H1 (cell line): ENCODE results near the gene LOXL4. TPM values are rescaled to one million over a fixed set of nuclear protein-coding genes. Genes with fewer than 3 reads are reported as not detected.

Source experiments
- CTCF ChIA-PET: fragments of 300-600 bp; sonication (Branson Sonifier 250); formaldehyde crosslinking; loops from one replicate; lab custom pipeline; 2021; ENCODE audit not compliant: partially characterized antibody; lab: Charles Lee
- POLR2A ChIA-PET: fragments of 300-600 bp; sonication (Branson Sonifier 250); formaldehyde crosslinking; loops from one replicate; lab custom pipeline; 2021; ENCODE audit warnings: inconsistent platforms; ENCODE audit not compliant: partially characterized antibody; lab: Charles Lee
- DNase-seq, 2 experiments: peaks; one replicate each; pipeline versions ENCODE4 v3.0.0 to v3.0.0-alpha.2; 2010 to 2022; ENCODE audit warnings: low spot score in 2 of 2, low read depth in 1 of 2, mixed read lengths in 1 of 2
- FAIRE-seq: peaks from 2 replicates; lab custom pipeline; 2011; peaks lifted over from hg19 to GRCh38; lab: Jason Lieb, UNC
- H2AFZ ChIP-seq: 2 replicates; pipeline ENCODE4 v1.8.1; 2012; ENCODE audit warnings: low read length, inconsistent platforms
- H2AK5ac ChIP-seq: 2 replicates; pipeline ENCODE4 v1.6.1; 2013; ENCODE audit warnings: low read depth, low read length
- H2BK120ac ChIP-seq: replicated peaks from 2 replicates; pipeline ENCODE3; 2013; ENCODE audit warnings: low read depth, low read length, inconsistent platforms
- H2BK12ac ChIP-seq: 2 replicates; pipeline ENCODE4 v1.6.1; 2013; ENCODE audit warnings: low read depth, low read length
- H2BK15ac ChIP-seq: 2 replicates; pipeline ENCODE4 v1.6.1; 2013; ENCODE audit warnings: low read length
- H2BK20ac ChIP-seq: 2 replicates; pipeline ENCODE4 v1.6.1; 2013; ENCODE audit warnings: low read length
- H2BK5ac ChIP-seq: 2 replicates; pipeline ENCODE4 v1.6.1; 2013; ENCODE audit warnings: low read depth, low read length
- H3K14ac ChIP-seq: 2 replicates; pipeline ENCODE4 v1.6.1; 2013; ENCODE audit warnings: inconsistent platforms; ENCODE audit not compliant: insufficient read length
- H3K18ac ChIP-seq: 2 replicates; pipeline ENCODE4 v1.6.1; 2013; ENCODE audit warnings: low read length; ENCODE audit errors: extremely low read depth
- H3K23ac ChIP-seq: 2 replicates; pipeline ENCODE4 v1.6.1; 2013; ENCODE audit warnings: inconsistent platforms; ENCODE audit not compliant: insufficient read length
- H3K23me2 ChIP-seq: 2 replicates; pipeline ENCODE4 v1.6.1; 2013; ENCODE audit warnings: low read depth, low read length
- H3K27ac ChIP-seq: 2 replicates; pipeline ENCODE4 v1.6.1; 2011; ENCODE audit warnings: low read depth, low read length, inconsistent platforms
- H3K27me3 ChIP-seq, 4 experiments: replicated peaks in 1 of 4; 1 replicate in 1 of 4; 2 replicates in 3 of 4; pipeline versions ENCODE4 v1.6.1 to v1.8.1; 2011 to 2013; ENCODE audit warnings: low read length in 3 of 4, mild to moderate bottlenecking in 3 of 4, inconsistent platforms in 2 of 4, mixed read lengths in 2 of 4, moderate library complexity in 1 of 4; ENCODE audit not compliant: control insufficient read depth in 3 of 4, insufficient read depth in 3 of 4; ENCODE audit errors: extremely low read depth in 1 of 4
- H3K36me3 ChIP-seq, 4 experiments: 2 replicates each; pipeline versions ENCODE4 v1.6.1 to v1.8.1; 2011 to 2013; ENCODE audit warnings: mild to moderate bottlenecking in 4 of 4, low read length in 3 of 4, moderate library complexity in 2 of 4, control low read depth in 1 of 4, inconsistent platforms in 1 of 4; ENCODE audit not compliant: insufficient read depth in 4 of 4, control insufficient read depth in 2 of 4
- H3K4ac ChIP-seq: replicated peaks from 2 replicates; pipeline ENCODE3; 2013; ENCODE audit warnings: low read length, low read depth, mixed read lengths, inconsistent platforms; ENCODE audit not compliant: insufficient read length
- H3K4me1 ChIP-seq, 4 experiments: replicated peaks in 1 of 4; 1 replicate in 1 of 4; 2 replicates in 3 of 4; pipeline versions ENCODE4 v1.6.1 to v1.8.1; 2011 to 2013; ENCODE audit warnings: low read length in 3 of 4, inconsistent platforms in 2 of 4, mixed read lengths in 1 of 4; ENCODE audit not compliant: insufficient read depth in 4 of 4, control insufficient read depth in 3 of 4
- H3K4me2 ChIP-seq, 2 experiments: 2 replicates each; pipeline versions ENCODE4 v1.6.1 to v1.8.1; 2011 to 2013; ENCODE audit warnings: low read depth in 2 of 2, low read length in 2 of 2, control low read depth in 1 of 2, inconsistent platforms in 1 of 2, mild to moderate bottlenecking in 1 of 2; ENCODE audit not compliant: insufficient read depth in 1 of 2
- H3K4me3 ChIP-seq, 4 experiments: fragments of 200-600, 300-600 bp in 1 of 4; sonication (generic), shearing (Covaris generic), sonication (Bioruptor Twin) in 1 of 4; 2 replicates each; pipeline versions ENCODE4 v1.5.1 to v1.8.1; 2011 to 2016; ENCODE audit warnings: low read length in 4 of 4, low read depth in 3 of 4, control low read depth in 2 of 4, inconsistent platforms in 2 of 4, mild to moderate bottlenecking in 2 of 4, mixed read lengths in 1 of 4, moderate library complexity in 1 of 4; ENCODE audit not compliant: insufficient read depth in 2 of 4; ENCODE audit errors: extremely low read depth in 1 of 4
- H3K56ac ChIP-seq: replicated peaks from 2 replicates; pipeline ENCODE3; 2013; ENCODE audit warnings: low read depth, mild to moderate bottlenecking, mixed read lengths, low read length, inconsistent platforms; ENCODE audit not compliant: insufficient read length
- H3K79me1 ChIP-seq: 2 replicates; pipeline ENCODE4 v1.6.1; 2013; ENCODE audit warnings: low read depth, low read length, control low read depth
- H3K79me2 ChIP-seq, 2 experiments: 2 replicates each; pipeline versions ENCODE4 v1.6.1 to v1.8.1; 2012 to 2013; ENCODE audit warnings: low read length in 2 of 2, mild to moderate bottlenecking in 2 of 2, inconsistent platforms in 1 of 2; ENCODE audit not compliant: insufficient read depth in 2 of 2, control insufficient read depth in 1 of 2
- H3K9ac ChIP-seq, 4 experiments: replicated peaks in 1 of 4; 1 replicate in 1 of 4; 2 replicates in 3 of 4; pipeline versions ENCODE4 v1.6.1 to v1.8.1; 2011 to 2013; ENCODE audit warnings: low read depth in 3 of 4, low read length in 3 of 4, control low read depth in 2 of 4, mild to moderate bottlenecking in 2 of 4, moderate library complexity in 2 of 4, inconsistent platforms in 1 of 4; ENCODE audit errors: extremely low read depth in 1 of 4
- H3K9me3 ChIP-seq, 2 experiments: 2 replicates each; pipeline versions ENCODE4 v1.6.1 to v1.8.1; 2012 to 2013; ENCODE audit warnings: mild to moderate bottlenecking in 2 of 2, moderate library complexity in 2 of 2, control low read depth in 1 of 2, inconsistent platforms in 1 of 2, low read depth in 1 of 2, low read length in 1 of 2, mixed read lengths in 1 of 2; ENCODE audit not compliant: insufficient read depth in 2 of 2
- H4K20me1 ChIP-seq, 2 experiments: replicated peaks in 1 of 2; 2 replicates each; pipeline versions ENCODE3 to v1.8.1; 2011 to 2013; ENCODE audit warnings: inconsistent platforms in 2 of 2, low read length in 2 of 2, mild to moderate bottlenecking in 1 of 2; ENCODE audit not compliant: insufficient read depth in 2 of 2, control insufficient read depth in 1 of 2
- H4K5ac ChIP-seq: 2 replicates; pipeline ENCODE4 v1.6.1; 2013; ENCODE audit warnings: low read length, low read depth, mixed read lengths, inconsistent platforms; ENCODE audit not compliant: insufficient read length
- H4K8ac ChIP-seq: 2 replicates; pipeline ENCODE4 v1.8.0; 2013; ENCODE audit warnings: mild to moderate bottlenecking, moderate library complexity, low read length, inconsistent platforms; ENCODE audit not compliant: insufficient read depth; ENCODE audit errors: extremely low read depth
- H4K91ac ChIP-seq: replicated peaks from 2 replicates; pipeline ENCODE3; 2013; ENCODE audit warnings: low read length, mixed read lengths, inconsistent platforms; ENCODE audit not compliant: insufficient read length
- ASH2L ChIP-seq: fragments of 200-600, 300-600 bp; sonication (generic); IDR thresholded peaks from one replicate; pipeline ENCODE4 v1.7.1; 2017; ENCODE audit warnings: low read length
- BRCA1 ChIP-seq: IDR thresholded peaks from 2 replicates; pipeline ENCODE4 v1.6.1; 2012; ENCODE audit warnings: low read depth, low read length, improper control_type of control experiment
- CEBPB ChIP-seq: IDR thresholded peaks from 2 replicates; pipeline ENCODE4 v1.6.1; 2012; ENCODE audit warnings: low read depth, low read length
- CHD2 ChIP-seq: IDR thresholded peaks from 2 replicates; pipeline ENCODE4 v1.6.1; 2012; ENCODE audit warnings: low read length, improper control_type of control experiment
- CTBP2 ChIP-seq: IDR thresholded peaks from 2 replicates; pipeline ENCODE4 v1.7.0; 2011; ENCODE audit warnings: borderline replicate concordance, mild to moderate bottlenecking, moderate library complexity, mixed read lengths, low read length; ENCODE audit not compliant: insufficient read depth, insufficient read length
- FOSL1 ChIP-seq: IDR thresholded peaks from 2 replicates; pipeline ENCODE4 v1.6.1; 2011; ENCODE audit warnings: mild to moderate bottlenecking, low read depth, low read length, moderate library complexity; ENCODE audit not compliant: insufficient read depth
- JUN ChIP-seq: IDR thresholded peaks from 2 replicates; pipeline ENCODE4 v1.6.1; 2011; ENCODE audit warnings: low read depth, mild to moderate bottlenecking, improper control_type of control experiment, low read length
- KDM1A ChIP-seq: fragments of 200-600, 300-600 bp; sonication (generic); IDR thresholded peaks from 2 replicates; pipeline ENCODE4 v1.7.1; 2016; ENCODE audit warnings: mild to moderate bottlenecking, low read length, borderline replicate concordance
- KDM5A ChIP-seq: fragments of 200-600 bp; IDR thresholded peaks from 2 replicates; pipeline ENCODE4 v1.7.1; 2012; ENCODE audit warnings: mild to moderate bottlenecking, low read length, inconsistent platforms, mixed read lengths
- MAFK ChIP-seq: IDR thresholded peaks from 2 replicates; pipeline ENCODE4 v1.6.1; 2012; ENCODE audit warnings: low read depth, mild to moderate bottlenecking, improper control_type of control experiment, low read length
- PHF8 ChIP-seq: fragments of 200-600 bp; sonication (generic); conservative IDR thresholded peaks from 2 replicates; pipeline ENCODE4 v1.7.1; 2012; ENCODE audit warnings: low read depth, mild to moderate bottlenecking, inconsistent platforms, low read length, moderate library complexity
- POLR2AphosphoS5 ChIP-seq: IDR thresholded peaks from 2 replicates; pipeline ENCODE4 v1.6.1; 2011; ENCODE audit warnings: low read depth, low read length
- SP2 ChIP-seq: IDR thresholded peaks from 2 replicates; pipeline ENCODE4 v1.6.1; 2012; ENCODE audit warnings: mild to moderate bottlenecking, low read length, inconsistent platforms
- SRF ChIP-seq: IDR thresholded peaks from 2 replicates; pipeline ENCODE4 v1.6.1; 2011; ENCODE audit warnings: mild to moderate bottlenecking, low read depth, low read length, moderate library complexity
- TAF1 ChIP-seq: IDR thresholded peaks from 2 replicates; pipeline ENCODE4 v1.6.1; 2011; ENCODE audit warnings: mild to moderate bottlenecking, low read depth, low read length
- WGBS, 2 experiments: shearing (Covaris generic) in 1 of 2; methylation state at CpG; one replicate each; pipeline versions ENCODE4 v1.1.6 to v1.1.7; 2013 to 2015; ENCODE audit warnings: low lambda C conversion rate in 2 of 2, mixed read lengths in 2 of 2, inconsistent platforms in 1 of 2, low coverage in 1 of 2, missing lambda C conversion rate in 1 of 2; ENCODE audit not compliant: insufficient replicate concordance in 2 of 2, insufficient coverage in 1 of 2, insufficient read length in 1 of 2; ENCODE audit errors: extremely low coverage in 1 of 2, missing lambda C conversion rate in 1 of 2; 5-methylcytosine and 5-hydroxymethylcytosine counted together
- polyA plus RNA-seq, 7 experiments: library from polyadenylated mRNA; depleted of rRNA in 3 of 7; stranded (reverse) in 5 of 7; unstranded in 2 of 7; fragments of >200 nt in 5 of 7; fragments of 200-250 nt in 2 of 7; gene quantifications; 1 replicate in 5 of 7; 2 replicates in 1 of 7; 4 replicates in 1 of 7; pipeline versions ENCODE4 v1.2.1 to v1.2.3, GENCODE V29; 2011 to 2013; ENCODE audit warnings: missing spikeins in 2 of 7, mixed read lengths in 2 of 7
- total RNA-seq: library from RNA; stranded (reverse); fragmentation: NEBNext Ultra II Directional; extraction: Animal tissue kit (Norgen Biotek cat#: 25700); gene quantifications from 2 replicates; pipeline ENCODE4 v1.2.1, GENCODE V29; 2021
- TF ChIP-seq, protein P1 (sequence below): IDR thresholded peaks from 2 replicates; pipeline ENCODE4 v1.6.1; 2012; ENCODE audit warnings: inconsistent platforms

LOXL4 gene
- total and polyA plus RNA-seq, 2 of the 8 experiments (the other 6 are each of a cell fraction or from before 2014, with no cell fraction given), result 0.13 to 0.27 TPM

DNA sequence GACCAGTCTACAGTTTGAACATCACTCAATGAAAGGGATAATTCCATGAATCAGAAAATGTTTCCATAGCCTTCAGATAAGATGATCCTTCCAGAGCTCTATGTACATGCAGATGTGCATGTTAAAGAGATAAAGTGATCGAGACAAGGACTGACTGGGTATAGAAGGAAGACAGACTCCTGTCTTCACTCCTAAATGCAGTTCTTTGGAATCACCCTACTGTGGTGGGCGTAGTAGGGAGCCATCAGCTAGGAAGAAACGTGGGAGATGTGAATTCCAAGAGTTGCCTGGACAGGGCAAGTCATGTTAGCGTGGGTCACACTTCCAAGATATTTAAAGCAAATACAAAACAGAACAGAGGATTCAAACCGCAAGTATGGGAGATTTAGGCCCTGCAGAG, 23.9 kb downstream of the LOXL4 start:
- H3K23ac ChIP-seq, result no peak overlapping the region
- H2AK5ac ChIP-seq, result no peak overlapping the region
- H3K36me3 ChIP-seq, result peaks cover 0 to 15% (median 8%) of the 10 kb centered on the region in 4 experiments; a peak in 6 of 8 replicates
- H3K56ac ChIP-seq, result no peak overlapping the region
- no peaks in the 10 kb centered on the region for H3K79me2 ChIP-seq
- no peak overlapping the region for H3K9ac ChIP-seq
- no peak overlapping the region for H4K91ac ChIP-seq
- no peak overlapping the region for H2BK5ac ChIP-seq
- no peak overlapping the region for H3K4ac ChIP-seq
- H3K18ac ChIP-seq, result no peak overlapping the region
- 87% methylated on average over 5 of the region's 5 CpGs; no CpG with 5 or more reads in 1 of the 2 experiments for WGBS, 2 experiments
- no peak overlapping the region for H2BK20ac ChIP-seq
- H3K9me3 ChIP-seq, result no peaks in the 10 kb centered on the region
- H3K27ac ChIP-seq, result no peak overlapping the region
- FAIRE-seq, result no peak
- H3K4me1 ChIP-seq, result no peaks in the 10 kb centered on the region
- no peak overlapping the region for H4K5ac ChIP-seq
- no peak overlapping the region for H4K8ac ChIP-seq
- H3K27me3 ChIP-seq, result no peaks in the 10 kb centered on the region
- H4K20me1 ChIP-seq, result no peaks in the 10 kb centered on the region
- DNase-seq, result no peak
- no peak overlapping the region for H2BK120ac ChIP-seq
- H3K14ac ChIP-seq, result no peak overlapping the region
- no peaks in the 10 kb centered on the region for H3K79me1 ChIP-seq
- H2BK12ac ChIP-seq, result no peak overlapping the region
- H3K4me2 ChIP-seq, result no peak overlapping the region
- no peak overlapping the region for H2BK15ac ChIP-seq
- CTCF ChIA-PET, result interaction anchor here (0.5 to 6.6 kb wide), 3 partner anchors 46 to 1326 kb away, joined by 3 to 44 read pairs (median 3); no protein-coding TSS in a partner anchor
- no peak overlapping the region for H2AFZ ChIP-seq
- POLR2A ChIA-PET, result no interaction called here
- no peak overlapping the region for H3K4me3 ChIP-seq
- no peaks in the 10 kb centered on the region for H3K23me2 ChIP-seq
- no peak for TF ChIP-seq JUN
- no peak for TF ChIP-seq FOSL1
- no peak for TF ChIP-seq BRCA1
- TF ChIP-seq, protein P1, sequence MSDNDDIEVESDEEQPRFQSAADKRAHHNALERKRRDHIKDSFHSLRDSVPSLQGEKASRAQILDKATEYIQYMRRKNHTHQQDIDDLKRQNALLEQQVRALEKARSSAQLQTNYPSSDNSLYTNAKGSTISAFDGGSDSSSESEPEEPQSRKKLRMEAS, result no peak
- no peak for TF ChIP-seq CTBP2
- TF ChIP-seq CHD2, result no peak
- no peak for TF ChIP-seq POLR2AphosphoS5
- no peak for TF ChIP-seq PHF8
- no peak for TF ChIP-seq KDM5A
- no peak for TF ChIP-seq TAF1
- TF ChIP-seq SRF, result no peak
- TF ChIP-seq MAFK, result no peak
- TF ChIP-seq SP2, result no peak
- TF ChIP-seq KDM1A, result no peak
- no peak for TF ChIP-seq ASH2L
- TF ChIP-seq CEBPB, result no peak
